ENCODE results near the gene STX17. TPM values are rescaled to one million over a fixed set of nuclear protein-coding genes. Genes with fewer than 3 reads are reported as not detected.

Gene STX17
- total and polyA plus RNA-seq, 11 donors = 5.8 to 29.1 (median 20.4) TPM

DNA sequence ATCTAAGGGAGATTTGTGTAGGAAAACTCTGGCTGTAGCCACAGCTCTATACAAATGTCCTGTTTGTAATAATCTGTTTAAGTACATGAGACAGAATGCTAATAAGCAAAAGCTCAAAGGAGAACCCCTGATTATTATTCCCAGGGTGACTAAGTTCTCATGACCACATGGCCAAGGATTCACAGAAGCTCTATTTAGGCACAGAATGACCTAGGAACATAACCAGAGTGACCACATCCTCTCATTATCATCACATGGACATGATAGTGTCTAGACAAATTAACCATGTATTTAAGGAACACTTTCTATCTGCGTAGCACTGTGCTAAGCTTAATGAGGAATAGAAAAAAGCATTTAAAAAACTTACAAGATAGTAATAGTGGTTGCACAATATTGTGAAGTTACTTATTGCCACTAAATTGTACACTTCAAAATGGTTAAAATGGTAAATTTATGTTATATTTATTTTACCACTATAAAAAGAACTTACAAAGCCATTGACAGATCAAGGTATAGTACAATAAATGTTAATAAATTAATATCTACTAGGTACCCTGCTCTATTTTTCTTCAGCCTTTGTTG is 56.3 kb downstream of the STX17 start:
- H3K36me3 ChIP-seq = peaks cover 0 to 75% (median 33%) of the 10 kb centered on the region in 9 donors
- no peak for DNase-seq
- H3K27me3 ChIP-seq = no peaks in the 10 kb centered on the region
- no peaks in the 10 kb centered on the region for H3K9me3 ChIP-seq
- no peak for ATAC-seq
- intact Hi-C loops (cut with DNase I) = no loop called here
- H3K27ac ChIP-seq = no peak overlapping the region
- H3K4me1 ChIP-seq = no peaks in the 10 kb centered on the region
- WGBS, 4 donors = 89 to 100% (median 97%) methylated on average over 1 of the region's 1 CpG
- TF ChIP-seq, protein P1, sequence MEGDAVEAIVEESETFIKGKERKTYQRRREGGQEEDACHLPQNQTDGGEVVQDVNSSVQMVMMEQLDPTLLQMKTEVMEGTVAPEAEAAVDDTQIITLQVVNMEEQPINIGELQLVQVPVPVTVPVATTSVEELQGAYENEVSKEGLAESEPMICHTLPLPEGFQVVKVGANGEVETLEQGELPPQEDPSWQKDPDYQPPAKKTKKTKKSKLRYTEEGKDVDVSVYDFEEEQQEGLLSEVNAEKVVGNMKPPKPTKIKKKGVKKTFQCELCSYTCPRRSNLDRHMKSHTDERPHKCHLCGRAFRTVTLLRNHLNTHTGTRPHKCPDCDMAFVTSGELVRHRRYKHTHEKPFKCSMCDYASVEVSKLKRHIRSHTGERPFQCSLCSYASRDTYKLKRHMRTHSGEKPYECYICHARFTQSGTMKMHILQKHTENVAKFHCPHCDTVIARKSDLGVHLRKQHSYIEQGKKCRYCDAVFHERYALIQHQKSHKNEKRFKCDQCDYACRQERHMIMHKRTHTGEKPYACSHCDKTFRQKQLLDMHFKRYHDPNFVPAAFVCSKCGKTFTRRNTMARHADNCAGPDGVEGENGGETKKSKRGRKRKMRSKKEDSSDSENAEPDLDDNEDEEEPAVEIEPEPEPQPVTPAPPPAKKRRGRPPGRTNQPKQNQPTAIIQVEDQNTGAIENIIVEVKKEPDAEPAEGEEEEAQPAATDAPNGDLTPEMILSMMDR (IDR thresholded peaks at IDR 0.05) = no peak
- TF ChIP-seq POLR2A (IDR thresholded peaks at IDR 0.05) = no peak
- H3K4me3 ChIP-seq = no peak overlapping the region

DNA sequence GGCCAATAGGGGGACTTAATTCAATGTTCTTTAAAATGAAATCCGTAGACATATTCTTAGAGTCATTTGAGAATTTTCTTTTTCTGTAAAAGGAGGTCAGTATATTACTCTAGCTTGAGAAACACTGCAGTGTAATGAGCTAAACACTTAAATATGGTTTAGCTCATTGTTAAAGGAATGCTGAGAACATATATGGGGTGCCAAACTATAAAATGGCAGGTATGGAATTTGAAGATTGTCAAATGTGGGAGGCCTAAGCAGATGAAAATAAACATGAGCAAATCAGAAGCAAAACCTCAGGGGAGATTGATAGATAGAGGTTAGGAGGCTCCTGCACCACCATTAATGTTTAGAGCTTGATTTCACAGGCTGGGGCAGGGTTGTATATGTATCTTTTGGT is 57.9 kb downstream of the STX17 start:
- H3K4me3 ChIP-seq = no peak overlapping the region
- H3K27ac ChIP-seq = no peak overlapping the region
- intact Hi-C loops (cut with DNase I) = no loop called here
- peaks cover 0 to 87% (median 47%) of the 10 kb centered on the region in 9 donors for H3K36me3 ChIP-seq
- no peaks in the 10 kb centered on the region for H3K4me1 ChIP-seq
- no peaks in the 10 kb centered on the region for H3K9me3 ChIP-seq
- DNase-seq (no peak), ATAC-seq (no peak)
- H3K27me3 ChIP-seq = no peaks in the 10 kb centered on the region
- no peak for TF ChIP-seq POLR2A (IDR thresholded peaks at IDR 0.05)
- TF ChIP-seq, protein P1 (IDR thresholded peaks at IDR 0.05) = no peak
- 86 to 95% (median 93%) methylated on average over 1 of the region's 1 CpG for WGBS, 4 donors

DNA sequence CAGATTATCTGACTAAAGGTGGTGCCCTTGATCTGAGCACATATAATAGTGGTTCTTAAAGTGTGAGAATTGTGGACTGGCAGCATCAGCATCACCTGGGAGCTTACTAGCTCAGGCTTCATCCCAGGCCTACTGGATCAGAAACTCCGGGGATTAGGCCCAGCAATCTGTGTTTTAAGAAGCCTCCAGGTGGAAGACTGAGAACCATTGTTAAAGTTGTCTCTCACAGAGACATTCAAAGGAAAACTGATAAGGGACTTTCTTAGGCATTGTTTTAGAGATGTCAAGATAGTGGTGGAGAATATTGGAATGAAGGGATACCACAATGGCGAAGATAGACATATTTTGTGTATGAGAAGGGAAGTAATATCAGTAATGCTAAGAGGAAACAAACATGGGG is 59.5 kb downstream of the STX17 start:
- Histone ChIP-seq H3K27ac (no peak overlapping the region), H3K9me3 (no peaks in the 10 kb centered on the region), H3K4me1 (no peaks in the 10 kb centered on the region), H3K27me3 (no peaks in the 10 kb centered on the region), H3K4me3 (no peak overlapping the region), H3K36me3 (peaks cover 0 to 87% (median 49%) of the 10 kb centered on the region in 9 donors)
- TF ChIP-seq, protein P1 (IDR thresholded peaks at IDR 0.05) = no peak
- no peak for TF ChIP-seq POLR2A (IDR thresholded peaks at IDR 0.05)
- DNase-seq = no peak
- no peak for ATAC-seq
- WGBS, 4 donors = 93 to 99% (median 96%) methylated on average over 2 of the region's 2 CpGs
- intact Hi-C loops (cut with DNase I) = no loop called here

DNA sequence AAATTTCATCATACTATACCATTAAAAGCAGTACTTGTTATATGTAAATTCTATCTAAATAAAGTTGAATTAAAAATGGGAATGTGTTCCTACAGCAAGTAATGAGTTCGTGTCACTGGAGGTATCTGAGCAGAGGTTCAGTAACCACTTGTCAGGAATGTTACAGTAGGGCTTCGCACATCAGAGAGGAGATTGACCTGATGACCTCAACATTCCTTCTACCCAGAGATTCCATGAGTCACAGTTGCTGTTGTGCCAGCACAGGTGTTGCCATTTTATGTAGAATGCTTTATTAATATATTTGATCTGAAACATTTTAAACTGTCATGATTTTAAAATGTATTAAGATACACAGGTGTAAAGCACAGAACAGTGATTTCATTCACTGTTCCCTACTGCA is 60.3 kb downstream of the STX17 start:
- Histone ChIP-seq H3K36me3 (peaks cover 0 to 83% (median 44%) of the 10 kb centered on the region in 9 donors), H3K27ac (no peak overlapping the region), H3K4me3 (no peak overlapping the region), H3K9me3 (no peaks in the 10 kb centered on the region), H3K27me3 (no peaks in the 10 kb centered on the region), H3K4me1 (no peaks in the 10 kb centered on the region)
- 54 to 66% (median 64%) methylated on average over 2 of the region's 2 CpGs for WGBS, 4 donors
- ATAC-seq (no peak), DNase-seq (no peak)
- TF ChIP-seq, protein P1 (IDR thresholded peaks at IDR 0.05) = no peak
- no peak for TF ChIP-seq POLR2A (IDR thresholded peaks at IDR 0.05)
- intact Hi-C loops (cut with DNase I) = no loop called here
